ENCODE results near the gene DAPK2.
"Not testable (repeated sequence)": the region's sequence is repeated elsewhere in the genome, so short reads cannot be mapped to it uniquely, and the experiment has no call there.

DAPK2 gene

GRCh38 chr15:63970621-63971426, 75.5 kb downstream of the DAPK2 start:
- no peak for DNase-seq

GRCh38 chr15:63969652-63970421, 76.4 kb downstream of the DAPK2 start:
- no peak for DNase-seq

GRCh38 chr15:63968700-63969099, 77.6 kb downstream of the DAPK2 start:
- no peak for DNase-seq

DNA sequence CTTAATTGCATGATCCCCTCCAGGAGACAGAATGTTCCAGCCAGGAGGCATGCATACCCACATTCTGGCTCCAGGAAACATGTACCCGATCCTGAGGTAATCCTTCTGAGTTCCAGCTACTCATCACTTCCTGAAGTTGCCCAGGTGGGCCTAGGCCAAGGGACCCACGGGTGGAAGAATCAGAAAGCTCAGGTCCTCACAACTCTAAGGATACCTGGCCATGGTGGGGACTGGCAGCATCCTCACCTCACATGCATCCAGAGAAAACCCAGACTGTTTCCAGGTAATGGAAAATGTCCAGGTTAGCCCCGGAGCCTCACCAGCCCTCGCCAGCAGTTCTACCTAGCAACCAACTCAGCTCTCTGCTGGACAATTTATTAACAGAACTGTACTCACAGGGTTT, 78.2 kb downstream of the DAPK2 start:
- no peak for DNase-seq

DNA sequence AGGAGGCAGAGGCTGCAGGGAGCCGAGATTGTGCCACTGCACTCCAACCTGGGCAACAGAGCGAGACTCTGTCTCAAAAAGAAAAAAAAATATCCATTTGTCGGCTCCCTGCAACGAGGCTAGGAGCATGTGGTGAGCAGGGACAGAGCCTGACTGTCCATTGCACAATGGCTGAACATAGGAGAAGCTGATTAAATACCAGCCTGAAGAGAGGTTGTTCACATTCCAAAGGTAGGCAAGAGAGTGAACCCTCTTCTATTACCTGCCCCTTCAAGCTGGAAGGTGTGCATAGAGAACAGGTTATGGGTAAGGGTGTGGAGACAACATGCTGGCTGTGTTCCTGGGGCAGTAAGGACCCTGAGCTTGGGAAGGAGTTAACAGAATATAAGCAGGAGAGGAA, 78.7 kb downstream of the DAPK2 start:
- DNase-seq, result no peak

GRCh38 chr15:63962947-63963721, 83.2 kb downstream of the DAPK2 start:
- not testable (repeated sequence) for DNase-seq

DNA sequence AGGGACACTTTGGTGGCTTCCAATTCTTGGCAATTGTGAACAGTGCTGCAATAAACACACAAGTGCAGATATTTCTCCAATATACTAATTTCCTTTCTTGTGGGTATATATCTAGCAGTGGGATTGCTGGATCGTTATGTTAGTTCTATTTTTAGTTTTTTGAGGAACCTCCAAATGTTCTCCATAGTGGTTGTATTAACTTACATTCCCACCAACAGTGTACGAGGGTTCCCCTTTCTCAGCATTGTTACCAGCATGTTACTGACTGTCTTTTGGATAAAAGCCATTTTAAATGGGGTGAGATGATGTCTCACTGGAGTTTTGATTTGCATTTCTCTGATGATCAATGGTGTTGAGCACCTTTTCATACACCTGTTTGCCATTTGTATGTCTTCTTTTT, 92.8 kb downstream of the DAPK2 start:
- no peak for DNase-seq

- no peak for DNase-seq
These were observed 95.3 kb downstream of the DAPK2 start for GRCh38 chr15:63950911-63951481.

- DNase-seq, result no peak
These were observed 97.3 kb downstream of the DAPK2 start for GRCh38 chr15:63948971-63949370.

DNA sequence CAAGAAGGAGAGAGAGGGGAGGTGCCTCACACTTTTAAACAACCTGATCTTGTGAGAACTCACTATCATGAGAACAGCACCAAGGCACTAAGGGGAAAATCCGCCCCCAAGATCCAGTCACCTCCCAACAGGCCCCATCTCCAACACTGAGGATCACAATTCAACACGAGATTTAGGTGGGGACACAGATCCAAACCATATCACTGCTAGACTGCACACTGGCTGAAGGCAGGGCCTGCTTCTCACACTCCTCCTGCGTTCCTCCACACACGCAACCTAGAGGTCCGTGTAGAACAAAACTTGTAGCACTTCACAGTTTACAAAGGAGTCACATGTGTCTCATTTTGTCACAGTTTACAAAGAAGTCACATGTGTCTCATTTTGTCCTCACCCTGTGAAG, 97.8 kb downstream of the DAPK2 start:
- DNase-seq, result no peak

DNA sequence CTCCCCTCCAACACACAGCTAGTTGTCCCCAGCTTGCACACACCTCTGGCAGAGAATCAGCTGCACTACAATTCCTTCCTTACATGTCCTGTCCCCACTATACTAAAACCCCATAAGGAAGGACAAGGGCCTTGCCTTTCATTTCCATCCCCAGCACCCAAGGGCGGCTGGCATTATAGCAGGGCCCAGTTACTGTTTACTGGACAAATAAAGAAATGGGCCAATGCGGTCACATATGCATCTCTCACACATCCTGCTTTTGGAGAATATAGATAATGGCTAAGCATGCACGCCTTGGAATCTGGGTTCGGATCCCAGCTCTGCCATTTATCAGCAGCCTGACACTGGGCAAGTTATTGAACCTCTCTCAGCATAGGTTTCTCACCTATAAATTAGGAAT, 99.1 kb downstream of the DAPK2 start:
- DNase-seq, result no peak

GRCh38 chr15:63946524-63947065, 99.7 kb downstream of the DAPK2 start:
- DNase-seq, result no peak

DNA sequence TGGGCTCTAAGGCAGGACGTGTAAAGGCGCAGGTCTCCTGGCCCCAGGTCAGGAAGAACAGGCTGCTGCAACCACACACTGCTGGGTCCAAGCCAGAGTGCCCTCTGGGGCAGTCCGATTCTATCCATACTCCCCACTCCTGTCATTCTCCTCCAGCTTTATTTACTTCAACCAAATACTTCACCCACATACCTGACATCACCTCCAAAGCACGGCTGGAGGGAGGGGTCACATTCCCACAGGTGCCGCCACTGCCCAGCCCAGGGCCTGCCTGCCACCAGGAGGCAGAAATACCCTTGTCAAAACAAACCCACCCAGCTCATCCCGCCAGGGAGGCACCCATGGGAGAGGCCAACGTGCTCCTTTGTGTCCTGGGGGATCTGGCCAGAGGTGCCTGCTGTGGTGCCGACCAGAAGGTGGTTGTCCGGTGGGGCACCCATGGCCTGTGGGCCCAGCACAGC, 100.4 kb downstream of the DAPK2 start:
- DNase-seq, result no peak

GRCh38 chr15:63945007-63945788, 101.1 kb downstream of the DAPK2 start:
- DNase-seq, result peak; percentile 76

DNA sequence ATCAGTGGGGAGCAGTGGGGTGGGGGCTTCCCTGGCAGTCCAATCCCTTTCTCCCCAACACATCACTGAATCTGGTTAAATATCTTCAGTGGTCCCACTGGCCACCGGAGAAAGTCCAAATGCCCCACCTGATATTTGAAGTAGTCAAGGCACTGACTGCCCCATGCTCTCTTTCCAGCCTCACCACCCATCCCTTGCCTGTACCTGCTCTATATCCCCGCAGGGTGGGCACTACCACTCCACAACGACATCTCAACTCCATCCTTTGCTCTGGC, 101.7 kb downstream of the DAPK2 start:
- DNase-seq, result no peak

- DNase-seq, result no peak
These were observed 102.2 kb downstream of the DAPK2 start for GRCh38 chr15:63943829-63944680.

GRCh38 chr15:63942486-63943365, 103.6 kb downstream of the DAPK2 start:
- DNase-seq, result no peak

DNA sequence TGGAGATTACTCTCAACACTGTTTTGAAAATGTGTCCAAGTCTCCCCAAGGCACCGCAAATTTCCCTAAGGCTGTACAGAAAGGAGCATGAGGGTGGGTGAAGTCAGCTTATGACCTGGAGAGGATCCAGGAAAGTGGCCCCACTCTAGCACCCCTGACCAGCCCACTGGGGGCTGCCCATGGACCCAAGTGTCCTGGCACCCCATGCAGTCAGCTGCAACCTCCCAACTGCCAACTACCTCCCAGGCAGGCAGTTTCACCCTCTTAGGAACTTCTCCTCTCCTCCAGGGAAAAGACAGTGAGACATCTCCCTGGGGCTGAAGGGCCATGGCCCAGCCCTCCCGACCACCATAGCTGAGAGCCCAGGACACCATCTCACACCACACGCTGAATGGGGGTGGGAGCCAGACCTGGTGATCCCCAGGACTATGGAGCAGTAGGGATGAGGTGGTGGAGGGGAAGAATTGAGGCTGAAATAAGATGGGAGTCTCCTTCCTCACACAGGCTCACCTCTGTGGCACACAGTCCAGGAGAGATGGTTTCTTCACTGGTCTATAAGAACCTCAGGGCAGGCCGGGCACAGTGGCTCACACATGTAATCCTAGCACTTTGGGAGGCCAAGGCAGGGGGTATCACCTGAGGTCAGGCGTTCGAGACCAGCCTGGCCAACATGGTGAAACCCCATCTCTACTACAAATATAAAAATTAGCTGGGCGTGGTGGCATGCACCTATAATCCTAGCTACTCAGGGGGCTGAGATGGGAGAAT, 104.4 kb downstream of the DAPK2 start:
- no peak for DNase-seq

DNA sequence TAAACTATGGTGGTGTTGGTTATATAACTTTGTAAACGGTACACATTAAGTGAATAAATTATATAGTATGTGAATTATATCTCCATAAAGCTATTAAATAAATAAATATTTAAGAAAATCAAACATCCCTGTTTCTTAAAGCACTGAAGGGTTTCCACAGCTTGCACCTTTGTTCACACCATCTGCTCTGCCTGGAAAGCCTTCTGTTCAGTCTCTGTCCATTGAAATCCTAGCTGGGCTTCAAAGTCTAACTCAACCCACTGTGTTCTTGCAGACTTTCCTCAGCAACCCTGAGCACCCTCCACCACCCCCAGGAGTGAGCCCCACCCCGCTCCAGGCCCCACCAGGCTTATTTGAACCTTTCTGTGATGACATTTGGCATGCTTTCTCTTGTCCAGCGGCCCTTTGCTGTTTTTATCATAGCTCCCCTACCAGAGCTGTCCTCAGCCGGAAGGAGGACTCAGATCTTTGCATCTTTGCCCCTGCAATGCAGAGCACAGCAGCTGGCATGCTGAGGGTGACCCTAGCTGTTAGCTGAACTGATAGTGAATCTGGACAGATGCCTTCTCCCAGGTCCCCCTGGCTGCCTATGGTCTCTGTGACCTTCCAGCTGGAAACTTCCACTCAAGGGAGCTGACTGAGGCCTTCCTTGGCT, 105.2 kb downstream of the DAPK2 start:
- DNase-seq, result no peak

Data from RPMI8226 (cell line).